NK-92 (cell line): Measurements from ENCODE around the gene DUSP15.
"Not testable (repeated sequence)": the region's sequence is repeated elsewhere in the genome, so short reads cannot be mapped to it uniquely, and the experiment has no call there.

ENCODE experiments used
- DNase-seq: peaks from one replicate; lab custom pipeline; 2025; ENCODE audit not compliant: unreplicated experiment; lab: John Stamatoyannopoulos, UW

DUSP15 gene

GRCh38 chr20:31840906-31841816 lies 29.2 kb downstream of the DUSP15 start:
- no peak for DNase-seq

DNA sequence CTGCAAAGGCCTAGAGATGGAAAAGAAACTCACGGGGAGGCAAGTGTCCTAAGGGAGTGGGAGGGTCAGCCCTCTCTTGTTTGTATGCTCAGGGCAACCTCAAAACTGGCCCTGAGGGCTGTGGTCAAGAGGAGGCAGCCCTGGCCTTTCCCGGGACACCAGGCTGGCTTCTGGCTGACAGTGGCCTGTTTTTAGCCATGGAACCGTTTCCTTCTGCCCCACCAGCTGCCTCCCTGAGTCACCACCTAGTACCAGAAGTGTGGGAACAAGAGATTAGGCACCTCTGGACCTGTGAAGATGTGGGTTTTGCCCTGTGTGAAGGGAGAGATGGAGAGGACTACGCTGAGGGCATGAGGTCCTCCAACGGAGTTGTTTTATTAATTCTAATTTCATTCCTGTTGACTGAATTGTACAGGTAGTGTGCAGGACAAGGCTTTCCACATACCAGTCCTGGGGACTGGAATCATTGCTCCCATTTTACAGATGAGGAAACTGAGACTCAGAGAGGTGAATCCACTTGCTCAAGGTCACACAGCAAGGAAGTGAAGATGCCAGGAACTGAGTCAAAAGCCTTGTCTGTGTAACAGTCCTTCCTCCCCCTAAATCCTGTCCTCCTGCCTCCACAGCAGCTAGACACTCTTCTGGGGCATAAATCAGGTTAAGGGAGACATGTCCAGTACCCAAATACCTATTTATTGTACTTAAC lies 30.4 kb downstream of the DUSP15 start:
- no peak for DNase-seq

DNA sequence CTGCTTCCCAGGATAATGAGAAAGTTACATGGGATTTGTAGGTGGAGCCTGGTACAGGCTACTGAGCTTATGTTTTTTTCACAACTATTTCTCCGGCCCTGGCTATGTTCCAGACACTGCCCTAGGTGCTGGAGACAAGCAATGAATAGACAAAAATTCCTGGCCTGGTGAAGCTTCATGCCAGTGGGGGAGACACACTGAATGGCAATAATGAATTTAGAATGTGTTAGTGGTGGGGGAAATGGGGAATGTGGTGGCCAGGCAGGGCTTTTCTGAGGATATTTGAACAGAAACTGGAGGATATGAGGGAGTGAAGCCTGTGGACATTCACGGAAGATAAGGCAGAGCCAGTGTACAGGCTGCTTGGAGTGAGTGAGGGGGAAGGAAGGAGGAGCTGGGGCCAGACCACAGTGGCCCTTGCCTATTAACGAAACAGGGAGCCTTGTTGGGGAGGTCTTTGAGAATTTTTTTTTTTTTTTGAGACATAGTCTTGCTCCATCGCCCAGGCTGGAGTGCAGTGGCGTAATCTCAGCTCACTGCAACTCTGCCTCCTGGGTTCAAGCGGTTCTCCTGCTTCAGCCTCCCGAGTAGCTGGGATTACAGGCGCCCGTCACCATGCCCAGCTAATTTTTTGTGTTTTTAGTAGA lies 31.6 kb downstream of the DUSP15 start:
- DNase-seq = no peak

- DNase-seq = no peak
Observed at GRCh38 chr20:31837896-31838397, 32.4 kb downstream of the DUSP15 start.

GRCh38 chr20:31836853-31837608 lies 33.3 kb downstream of the DUSP15 start:
- no peak for DNase-seq

DNA sequence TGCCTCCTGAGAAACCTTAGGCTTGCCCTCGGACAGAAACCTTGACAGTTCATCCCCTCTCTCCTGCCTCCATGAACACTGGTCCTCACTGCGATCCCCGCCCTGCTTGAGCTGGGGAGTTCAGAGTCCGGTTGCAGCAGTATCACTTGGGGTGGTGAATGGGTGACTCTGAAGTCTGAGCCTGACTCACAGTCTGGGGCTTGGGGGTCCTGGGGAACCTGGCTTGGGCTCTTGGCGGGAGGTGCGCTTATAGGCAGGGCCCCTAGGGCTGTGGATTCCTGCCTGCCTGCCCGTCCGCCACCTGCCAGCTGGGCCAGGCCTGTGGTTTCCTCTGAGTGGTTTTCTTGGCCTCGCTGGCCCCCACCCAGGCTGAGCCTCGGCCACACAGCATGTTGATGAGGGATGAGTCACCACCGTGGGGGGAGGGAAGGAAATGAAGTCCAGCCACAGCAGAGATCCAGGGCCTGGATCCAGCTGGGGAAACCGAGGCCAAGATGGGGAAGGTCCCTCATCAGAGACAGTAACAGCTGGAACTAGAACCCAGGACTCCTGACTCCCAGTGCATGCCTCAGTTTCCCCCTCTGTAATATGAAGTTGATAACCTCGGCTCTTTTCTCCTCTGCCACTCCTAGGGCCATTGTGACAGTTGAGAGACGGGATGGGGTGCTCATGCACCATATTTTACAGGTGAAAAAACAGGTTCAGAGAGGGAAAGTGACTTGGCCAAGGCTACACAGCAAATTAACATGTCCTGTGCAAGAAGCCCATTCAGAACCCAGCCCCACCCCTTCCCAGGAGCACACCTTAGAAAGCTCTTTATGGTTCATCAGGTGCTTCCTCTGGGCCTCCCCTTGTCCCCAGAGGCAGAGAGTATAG lies 34.1 kb downstream of the DUSP15 start:
- DNase-seq = no peak

- no peak for DNase-seq
Observed at GRCh38 chr20:31835554-31835953, 34.8 kb downstream of the DUSP15 start.

GRCh38 chr20:31833931-31834521 lies 36.3 kb downstream of the DUSP15 start:
- DNase-seq = no peak

GRCh38 chr20:31833130-31833930 lies 37.0 kb downstream of the DUSP15 start:
- no peak for DNase-seq

GRCh38 chr20:31831771-31832306 lies 38.5 kb downstream of the DUSP15 start:
- no peak for DNase-seq

DNA sequence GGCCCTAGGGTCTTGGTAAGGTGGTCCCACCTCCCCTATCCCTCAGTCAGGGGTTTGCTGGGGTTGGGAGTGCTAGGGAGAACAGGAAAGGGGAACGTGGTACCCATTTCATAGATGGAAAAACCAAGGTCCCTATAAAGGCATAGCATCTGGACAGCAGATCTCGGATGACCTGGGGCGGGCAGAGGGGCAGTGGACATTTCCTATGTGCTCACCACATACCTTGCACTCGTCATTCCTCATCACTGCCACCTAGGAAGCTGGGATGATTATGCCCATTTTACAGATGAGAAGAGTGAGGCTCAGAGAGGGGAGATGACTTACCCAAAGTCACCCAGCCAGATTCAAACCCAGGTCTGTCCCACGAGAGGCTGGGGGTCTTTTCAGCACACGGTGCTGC lies 39.1 kb downstream of the DUSP15 start:
- no peak for DNase-seq

- DNase-seq = no peak
Observed at GRCh38 chr20:31830406-31830981, 39.8 kb downstream of the DUSP15 start.

GRCh38 chr20:31829731-31830130 lies 40.6 kb downstream of the DUSP15 start:
- DNase-seq = no peak

DNA sequence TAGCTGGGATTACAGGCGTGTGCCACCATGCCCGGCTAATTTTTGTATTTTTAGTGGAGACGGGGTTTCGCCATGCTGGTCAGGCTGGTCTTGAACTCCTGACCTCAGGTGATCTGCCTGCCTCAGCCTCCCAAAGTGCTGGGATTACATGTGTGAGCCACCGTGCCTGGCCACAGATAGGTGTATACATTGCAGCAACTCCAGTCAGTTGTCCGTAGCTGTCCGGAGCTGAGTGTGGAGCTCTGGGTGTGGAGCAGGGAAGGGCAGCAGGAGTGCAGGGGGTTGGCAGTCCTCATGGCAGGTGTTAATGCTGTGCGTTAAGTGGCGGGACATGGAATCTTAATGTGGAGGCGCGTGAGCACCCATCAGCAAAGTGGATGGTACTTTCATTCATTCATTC lies 42.3 kb downstream of the DUSP15 start:
- DNase-seq = not testable (repeated sequence)

DNA sequence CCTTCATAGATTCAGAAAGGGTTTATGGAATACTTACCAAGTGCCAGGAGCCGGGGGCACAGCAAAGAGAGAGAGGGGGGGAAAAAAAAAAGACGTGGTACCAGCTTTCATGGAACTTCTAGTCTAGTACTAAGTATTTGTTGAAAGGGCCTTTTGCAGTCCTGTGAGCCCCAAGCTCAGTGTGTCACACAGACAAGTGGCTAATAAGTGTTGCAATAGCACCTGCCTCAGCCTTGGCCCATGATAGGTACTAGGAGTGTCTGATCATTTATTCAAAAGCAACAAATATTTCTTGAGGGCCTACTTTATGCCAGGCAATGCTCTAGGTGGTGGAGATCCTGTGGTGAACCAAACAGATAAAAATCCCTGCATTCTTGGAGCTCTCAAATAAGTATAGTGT lies 43.3 kb downstream of the DUSP15 start:
- DNase-seq = no peak

- no peak for DNase-seq
Observed at GRCh38 chr20:31826074-31826473, 44.3 kb downstream of the DUSP15 start.

DNA sequence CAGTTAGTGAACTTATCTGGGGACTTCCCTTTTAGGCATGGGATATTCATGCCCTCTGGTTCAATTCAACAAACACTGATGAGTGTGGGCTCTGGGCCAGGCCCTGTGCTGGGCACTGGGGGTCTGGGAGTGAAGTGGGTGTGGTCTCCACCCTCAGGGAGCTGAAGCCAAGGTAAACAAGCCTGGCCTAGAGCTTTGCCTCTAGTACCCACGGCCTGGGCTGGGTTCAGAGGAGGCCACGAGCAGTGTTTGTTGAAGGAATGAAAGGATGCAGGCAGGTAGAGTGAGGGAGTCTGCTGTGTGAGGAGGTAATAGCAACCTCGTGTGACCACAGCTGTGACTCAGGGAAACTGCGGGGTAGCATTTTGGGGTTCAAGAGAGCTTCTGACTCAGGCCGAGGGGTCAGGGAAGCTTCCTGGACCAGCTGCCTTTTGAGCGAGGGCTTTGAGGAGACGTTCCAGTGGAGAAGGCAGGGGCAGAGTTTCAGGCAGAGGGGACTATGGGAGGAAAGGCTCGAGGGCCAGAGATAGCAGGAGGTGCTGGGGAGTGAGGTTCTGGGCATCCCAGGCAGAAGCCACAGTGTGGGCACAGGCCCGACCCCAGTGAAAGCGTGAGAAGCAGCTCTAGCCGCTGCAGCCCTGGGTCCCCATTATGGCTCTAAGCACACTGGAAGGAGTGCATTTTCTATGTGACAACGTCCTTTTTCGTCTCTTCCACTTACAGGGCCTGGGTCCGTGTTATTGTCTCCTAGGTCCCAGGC lies 45.6 kb downstream of the DUSP15 start:
- DNase-seq = no peak
